MM.1S (cell line): Measurements from ENCODE around the gene PRAMEF12.
"Not testable (repeated sequence)": the region's sequence is repeated elsewhere in the genome, so short reads cannot be mapped to it uniquely, and the experiment has no call there.

Experiments
- DNase-seq: peaks from one replicate; pipeline ENCODE4 v3.0.0-alpha.2; 2015
- H2AFZ ChIP-seq: fragments of 300-600 bp; sonication (generic); 2 replicates; pipeline ENCODE4 v1.6.0; 2016; ENCODE audit warnings: antibody characterized with exemption, low read length
- H3F3A ChIP-seq: fragments of 300-600 bp; sonication (generic); 2 replicates; pipeline ENCODE4 v1.6.1; 2016; ENCODE audit warnings: mild to moderate bottlenecking, antibody characterized with exemption, low read length, moderate library complexity, mixed read lengths; ENCODE audit not compliant: insufficient read depth
- H3K27ac ChIP-seq: fragments of 300-600 bp; sonication (generic); 2 replicates; pipeline ENCODE4 v1.5.1; 2016; ENCODE audit warnings: mild to moderate bottlenecking, low read length
- H3K27me3 ChIP-seq: fragments of 300-600 bp; sonication (generic); replicated peaks from 2 replicates; pipeline ENCODE4 v1.6.0; 2016; ENCODE audit warnings: low read length; ENCODE audit not compliant: insufficient read depth
- H3K36me3 ChIP-seq: fragments of 300-600 bp; sonication (generic); replicated peaks from 2 replicates; pipeline ENCODE4 v1.6.1; 2016; ENCODE audit warnings: mild to moderate bottlenecking, low read length, mixed read lengths; ENCODE audit not compliant: insufficient read depth
- H3K4me1 ChIP-seq: fragments of 300-600 bp; sonication (generic); 2 replicates; pipeline ENCODE4 v1.6.1; 2016; ENCODE audit warnings: low read length, mixed read lengths
- H3K4me2 ChIP-seq: fragments of 300-600 bp; sonication (generic); 2 replicates; pipeline ENCODE4 v1.6.0; 2016; ENCODE audit warnings: low read depth, low read length
- H3K4me3 ChIP-seq: fragments of 300-600 bp; sonication (generic); 2 replicates; pipeline ENCODE4 v1.5.1; 2016; ENCODE audit warnings: low read length, mixed read lengths
- H3K79me2 ChIP-seq: fragments of 300-600 bp; sonication (generic); 2 replicates; pipeline ENCODE4 v1.6.1; 2016; ENCODE audit warnings: mixed run types, low read length, mixed read lengths
- H3K9ac ChIP-seq: fragments of 300-600 bp; sonication (generic); 2 replicates; pipeline ENCODE4 v1.6.1; 2016; ENCODE audit warnings: low read length, mixed read lengths
- H3K9me2 ChIP-seq: fragments of 300-600 bp; sonication (generic); replicated peaks from 2 replicates; pipeline ENCODE4 v1.6.1; 2016; ENCODE audit warnings: mild to moderate bottlenecking, low read length, mixed read lengths; ENCODE audit not compliant: insufficient read depth
- H3K9me3 ChIP-seq: fragments of 300-600 bp; sonication (generic); replicated peaks from 2 replicates; pipeline ENCODE4 v1.6.1; 2016; ENCODE audit warnings: mild to moderate bottlenecking, low read length, mixed read lengths; ENCODE audit not compliant: insufficient read depth
- H4K20me1 ChIP-seq: fragments of 300-600 bp; sonication (generic); 2 replicates; pipeline ENCODE4 v1.6.1; 2016; ENCODE audit warnings: mild to moderate bottlenecking, low read length, moderate library complexity, mixed read lengths; ENCODE audit not compliant: insufficient read depth
- CTCF ChIP-seq: fragments of 300-600 bp; sonication (generic); IDR thresholded peaks from 2 replicates; pipeline ENCODE4 v1.5.1; 2016; ENCODE audit warnings: antibody characterized with exemption, low read length, mixed read lengths
- EZH2 ChIP-seq: fragments of 300-600 bp; sonication (generic); optimal IDR thresholded peaks from 2 replicates; pipeline ENCODE3; 2017; ENCODE audit warnings: low read depth, mild to moderate bottlenecking, antibody characterized with exemption, low read length, mixed read lengths
- EZH2phosphoT487 ChIP-seq: fragments of 300-600 bp; sonication (generic); IDR thresholded peaks from 2 replicates; pipeline ENCODE4 v1.6.1; 2018; ENCODE audit warnings: antibody characterized with exemption, low read length

The PRAMEF12 gene

GRCh38 chr1:12773438-12773837 is at the start of gene PRAMEF12:
TSS of gene PRAMEF12 (plus strand) at chr1:12773738. CDS start at chr1:12774868, 1,130 bp downstream.
- DNase-seq, result no peak

GRCh38 chr1:12728391-12728790 is 45.1 kb upstream of the PRAMEF12 start:
- DNase-seq, result no peak
- H3K79me2 ChIP-seq, result no peaks in the 10 kb centered on the region
- H3F3A ChIP-seq, result no peaks in the 10 kb centered on the region
- H3K9me2 ChIP-seq, result no peaks in the 10 kb centered on the region
- peaks cover 5% of the 10 kb centered on the region; the same call in 1 of the 2 replicates for H3K27me3 ChIP-seq
- no peaks in the 10 kb centered on the region for H3K36me3 ChIP-seq
- no peaks in the 10 kb centered on the region for H4K20me1 ChIP-seq
- no peak overlapping the region for H3K9ac ChIP-seq
- H3K27ac ChIP-seq, result no peak overlapping the region
- H3K9me3 ChIP-seq, result no peaks in the 10 kb centered on the region
- H3K4me1 ChIP-seq, result no peaks in the 10 kb centered on the region
- no peak for TF ChIP-seq EZH2phosphoT487
- TF ChIP-seq CTCF, result no peak
- no peak for TF ChIP-seq EZH2
- no peak overlapping the region for H3K4me3 ChIP-seq
- no peak overlapping the region for H3K4me2 ChIP-seq
- no peak overlapping the region for H2AFZ ChIP-seq

More at GRCh38 chr1:12773438-12773837, at the start of gene PRAMEF12:
- H3K27me3 ChIP-seq, result peaks cover 9% of the 10 kb centered on the region
- H3K9me3 ChIP-seq, result no peaks in the 10 kb centered on the region
- no peak within 1 kb of the TSS for H2AFZ ChIP-seq
- no peak within 1 kb of the TSS for H3K27ac ChIP-seq
- no peaks in the 10 kb centered on the region for H3K36me3 ChIP-seq
- no peak for TF ChIP-seq CTCF
- no peak for TF ChIP-seq EZH2
- no peak for TF ChIP-seq EZH2phosphoT487
- no peak within 1 kb of the TSS for H3K4me3 ChIP-seq
- H3K4me2 ChIP-seq, result no peak within 1 kb of the TSS
- H3K79me2 ChIP-seq, result no peaks in the 10 kb centered on the region
- no peaks in the 10 kb centered on the region for H3K4me1 ChIP-seq
- no peaks in the 10 kb centered on the region for H3K9me2 ChIP-seq
- no peak within 1 kb of the TSS for H3K9ac ChIP-seq
- no peaks in the 10 kb centered on the region for H4K20me1 ChIP-seq
- no peaks in the 10 kb centered on the region for H3F3A ChIP-seq

- Histone ChIP-seq H3K9me3 (no peaks in the 10 kb centered on the region), H3K9me2 (no peaks in the 10 kb centered on the region), H3K79me2 (no peaks in the 10 kb centered on the region), H3K36me3 (no peaks in the 10 kb centered on the region), H3K4me2 (no peak overlapping the region), H3K9ac (no peak overlapping the region), H3K27ac (no peak overlapping the region), H3K4me3 (no peak overlapping the region), H3F3A (no peaks in the 10 kb centered on the region), H3K4me1 (no peaks in the 10 kb centered on the region), H2AFZ (no peak overlapping the region), H4K20me1 (no peaks in the 10 kb centered on the region), H3K27me3 (peaks cover 5% of the 10 kb centered on the region; the same call in 1 of the 2 replicates)
- no peak for TF ChIP-seq EZH2
- no peak for TF ChIP-seq CTCF
- TF ChIP-seq EZH2phosphoT487, result no peak
- no peak for DNase-seq
Observed at GRCh38 chr1:12730156-12730555, 43.4 kb upstream of the PRAMEF12 start.

GRCh38 chr1:12731084-12731483 is 42.5 kb upstream of the PRAMEF12 start:
- H3K27ac ChIP-seq, DNase-seq, H3K9ac ChIP-seq, H3K4me1 ChIP-seq, H3K27me3 ChIP-seq, H4K20me1 ChIP-seq, H3F3A ChIP-seq, H3K4me3 ChIP-seq, H2AFZ ChIP-seq, H3K9me3 ChIP-seq, H3K9me2 ChIP-seq, H3K4me2 ChIP-seq, H3K36me3 ChIP-seq, H3K79me2 ChIP-seq: not testable (repeated sequence)
